GM19099 (cell line): ENCODE data around the gene TMEM44.

ENCODE experiments used
- POLR2A ChIP-seq: IDR thresholded peaks from 3 replicates; pipeline ENCODE4 v1.6.1; 2011; ENCODE audit warnings: low read depth; ENCODE audit not compliant: insufficient read length; ENCODE audit errors: extremely low read depth

The TMEM44 gene

GRCh38 chr3:194582196-194582905 lies 50.9 kb downstream of the TMEM44 start:
- TF ChIP-seq POLR2A, result no peak

- TF ChIP-seq POLR2A, result no peak
Observed at GRCh38 chr3:194579091-194579606, 54.1 kb downstream of the TMEM44 start.

GRCh38 chr3:194577986-194578905 lies 55.0 kb downstream of the TMEM44 start:
- TF ChIP-seq POLR2A, result no peak

- no peak for TF ChIP-seq POLR2A
Observed at GRCh38 chr3:194575484-194576210, 57.6 kb downstream of the TMEM44 start.

- TF ChIP-seq POLR2A, result no peak
Observed at GRCh38 chr3:194574639-194575483, 58.4 kb downstream of the TMEM44 start.

GRCh38 chr3:194573680-194574437 lies 59.4 kb downstream of the TMEM44 start:
- no peak for TF ChIP-seq POLR2A

GRCh38 chr3:194572944-194573491 lies 60.2 kb downstream of the TMEM44 start:
- TF ChIP-seq POLR2A, result no peak

GRCh38 chr3:194572143-194572789 lies 61.0 kb downstream of the TMEM44 start:
- no peak for TF ChIP-seq POLR2A

GRCh38 chr3:194571491-194572142 lies 61.6 kb downstream of the TMEM44 start:
- TF ChIP-seq POLR2A, result no peak

- TF ChIP-seq POLR2A, result no peak
Observed at GRCh38 chr3:194570898-194571297, 62.3 kb downstream of the TMEM44 start.

- TF ChIP-seq POLR2A, result no peak
Observed at GRCh38 chr3:194570235-194570634, 63.0 kb downstream of the TMEM44 start.

GRCh38 chr3:194569252-194569651 lies 64.0 kb downstream of the TMEM44 start:
- no peak for TF ChIP-seq POLR2A
